Esophagus squamous epithelium (tissue), 5 donors: Measurements from ENCODE around the gene RHD. TPM values are rescaled to one million over a fixed set of nuclear protein-coding genes. Genes with fewer than 3 reads are reported as not detected.
A peak's percentile ranks its signal among the peaks of the same experiment; 100 is the strongest.

Source experiments
- DNase-seq: peaks from one replicate; lab custom pipeline; 2025; lab: John Stamatoyannopoulos, UW
- H3K27ac ChIP-seq, 4 donors: fragments of 200-600 bp; sonication (generic); one replicate each; pipeline ENCODE4 v1.5.1; 2016 to 2019; ENCODE audit warnings: mild to moderate bottlenecking in 1 of 4
- H3K27me3 ChIP-seq, 4 donors: fragments of 200-600 bp; sonication (generic); 1 replicate in 3 of 4; 2 replicates in 1 of 4; pipeline versions ENCODE4 v1.5.1 to v1.6.0; 2017 to 2021; ENCODE audit warnings: antibody characterized with exemption in 1 of 4
- H3K36me3 ChIP-seq, 3 donors: fragments of 200-600 bp; sonication (generic); one replicate each; pipeline ENCODE4 v1.5.1; 2016 to 2019
- H3K4me1 ChIP-seq, 3 donors: fragments of 200-600 bp; sonication (generic); one replicate each; pipeline ENCODE4 v1.5.1; 2017 to 2019
- H3K4me3 ChIP-seq, 4 donors: fragments of 200-600 bp; sonication (generic); 1 replicate in 3 of 4; 2 replicates in 1 of 4; pipeline ENCODE4 v1.5.1; 2016 to 2019; ENCODE audit warnings: mild to moderate bottlenecking in 2 of 4, moderate library complexity in 1 of 4
- H3K9me3 ChIP-seq, 3 donors: fragments of 200-600 bp; sonication (generic); one replicate each; pipeline ENCODE4 v1.5.1; 2016 to 2019
- POLR2A ChIP-seq, 4 donors: fragments of 450-650 bp; IDR thresholded peaks; one replicate each; pipeline ENCODE4 v1.6.1; 2017; ENCODE audit warnings: antibody characterized with exemption in 4 of 4, mild to moderate bottlenecking in 4 of 4, moderate library complexity in 3 of 4
- WGBS, 2 donors: methylation state at CpG; one replicate each; pipeline ENCODE4 v1.1.5; 2018; 5-methylcytosine and 5-hydroxymethylcytosine counted together
- intact Hi-C: fragments of 100-400 bp; cut with DNase I; formaldehyde crosslinking; loops from one replicate; pipeline ENCODE4 v1.15.0; 2022
- total RNA-seq, 4 donors: library from RNA; depleted of rRNA; stranded (reverse); fragments of >200 nt; gene quantifications; one replicate each; pipeline ENCODE4 v1.1.0, GENCODE V29; 2016
- TF ChIP-seq, protein P1 (sequence below), 6 experiments: fragments of 450-650 bp in 4 of 6; fragments of 200-600 bp in 2 of 6; sonication (generic) in 2 of 6; IDR thresholded peaks; one replicate each; pipeline ENCODE4 v1.5.1; 2016 to 2019; ENCODE audit warnings: antibody characterized with exemption in 6 of 6, mild to moderate bottlenecking in 4 of 6, moderate library complexity in 4 of 6
- donor health status: DM: yes; HTN: yes; CAD: no.

The RHD gene
- total RNA-seq, 4 donors from 2014 or later = not detected

DNA sequence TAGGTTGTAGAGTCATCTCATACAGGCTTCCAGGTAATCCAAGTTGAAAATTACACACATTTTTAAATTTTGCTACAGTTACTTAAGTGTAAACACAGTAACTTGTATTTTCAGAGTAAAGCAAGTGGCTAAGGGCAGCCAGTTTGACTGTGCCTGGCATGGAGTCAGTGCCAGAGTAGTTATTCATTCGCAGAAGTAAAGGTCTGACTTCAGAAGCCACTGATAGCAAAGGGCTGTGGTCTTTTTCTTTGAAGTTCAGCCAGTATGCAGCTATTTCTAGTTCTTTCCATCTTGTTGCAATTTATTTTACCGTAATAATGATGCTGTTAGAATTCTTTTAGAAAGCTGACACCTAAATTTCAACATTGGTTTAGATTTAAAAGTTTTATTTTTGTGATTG lies 75.2 kb downstream of the RHD start:
- WGBS, 2 donors = 60 to 79% methylated on average over 2 of the region's 2 CpGs
- Histone ChIP-seq H3K4me3 (no peak overlapping the region), H3K4me1 (peaks cover 0 to 28% (median 0%) of the 10 kb centered on the region in 3 donors), H3K9me3 (no peaks in the 10 kb centered on the region), H3K27me3 (no peaks in the 10 kb centered on the region), H3K36me3 (peaks cover 4 to 87% (median 16%) of the 10 kb centered on the region in 3 donors), H3K27ac (no peak overlapping the region)
- TF ChIP-seq, protein P1, sequence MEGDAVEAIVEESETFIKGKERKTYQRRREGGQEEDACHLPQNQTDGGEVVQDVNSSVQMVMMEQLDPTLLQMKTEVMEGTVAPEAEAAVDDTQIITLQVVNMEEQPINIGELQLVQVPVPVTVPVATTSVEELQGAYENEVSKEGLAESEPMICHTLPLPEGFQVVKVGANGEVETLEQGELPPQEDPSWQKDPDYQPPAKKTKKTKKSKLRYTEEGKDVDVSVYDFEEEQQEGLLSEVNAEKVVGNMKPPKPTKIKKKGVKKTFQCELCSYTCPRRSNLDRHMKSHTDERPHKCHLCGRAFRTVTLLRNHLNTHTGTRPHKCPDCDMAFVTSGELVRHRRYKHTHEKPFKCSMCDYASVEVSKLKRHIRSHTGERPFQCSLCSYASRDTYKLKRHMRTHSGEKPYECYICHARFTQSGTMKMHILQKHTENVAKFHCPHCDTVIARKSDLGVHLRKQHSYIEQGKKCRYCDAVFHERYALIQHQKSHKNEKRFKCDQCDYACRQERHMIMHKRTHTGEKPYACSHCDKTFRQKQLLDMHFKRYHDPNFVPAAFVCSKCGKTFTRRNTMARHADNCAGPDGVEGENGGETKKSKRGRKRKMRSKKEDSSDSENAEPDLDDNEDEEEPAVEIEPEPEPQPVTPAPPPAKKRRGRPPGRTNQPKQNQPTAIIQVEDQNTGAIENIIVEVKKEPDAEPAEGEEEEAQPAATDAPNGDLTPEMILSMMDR (IDR thresholded peaks at IDR 0.05) = no peak
- no peak for TF ChIP-seq POLR2A (IDR thresholded peaks at IDR 0.05)
- DNase-seq = no peak
- intact Hi-C loops = no loop called here

DNA sequence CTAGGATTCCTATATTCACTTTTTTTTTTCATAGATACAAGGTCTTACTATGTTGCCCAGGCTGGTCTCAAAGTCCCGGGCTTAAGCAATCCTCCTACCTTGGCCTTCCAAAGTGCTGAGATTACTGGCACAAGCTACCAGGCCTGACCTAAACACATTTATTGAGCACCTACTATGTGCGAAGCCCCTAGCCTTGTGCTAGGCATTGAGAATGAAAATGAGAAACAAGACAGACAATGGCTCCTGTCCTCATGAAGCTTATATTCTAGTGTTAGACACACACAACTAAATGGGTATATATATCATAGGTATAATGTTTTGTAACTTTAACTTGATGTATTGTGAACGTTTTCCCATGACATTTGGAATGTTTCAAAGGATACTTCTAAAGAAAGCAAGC lies 77.3 kb downstream of the RHD start:
- no peaks in the 10 kb centered on the region for H3K27me3 ChIP-seq
- no peaks in the 10 kb centered on the region for H3K9me3 ChIP-seq
- H3K4me1 ChIP-seq = peaks cover 0 to 19% (median 0%) of the 10 kb centered on the region in 3 donors
- H3K36me3 ChIP-seq = peaks cover 6 to 88% (median 14%) of the 10 kb centered on the region in 3 donors
- TF ChIP-seq POLR2A (IDR thresholded peaks at IDR 0.05) = no peak
- DNase-seq = no peak
- intact Hi-C loops = no loop called here
- no peak overlapping the region for H3K4me3 ChIP-seq
- WGBS, 2 donors = 84 to 93% methylated on average over 3 of the region's 3 CpGs
- no peak overlapping the region for H3K27ac ChIP-seq

DNA sequence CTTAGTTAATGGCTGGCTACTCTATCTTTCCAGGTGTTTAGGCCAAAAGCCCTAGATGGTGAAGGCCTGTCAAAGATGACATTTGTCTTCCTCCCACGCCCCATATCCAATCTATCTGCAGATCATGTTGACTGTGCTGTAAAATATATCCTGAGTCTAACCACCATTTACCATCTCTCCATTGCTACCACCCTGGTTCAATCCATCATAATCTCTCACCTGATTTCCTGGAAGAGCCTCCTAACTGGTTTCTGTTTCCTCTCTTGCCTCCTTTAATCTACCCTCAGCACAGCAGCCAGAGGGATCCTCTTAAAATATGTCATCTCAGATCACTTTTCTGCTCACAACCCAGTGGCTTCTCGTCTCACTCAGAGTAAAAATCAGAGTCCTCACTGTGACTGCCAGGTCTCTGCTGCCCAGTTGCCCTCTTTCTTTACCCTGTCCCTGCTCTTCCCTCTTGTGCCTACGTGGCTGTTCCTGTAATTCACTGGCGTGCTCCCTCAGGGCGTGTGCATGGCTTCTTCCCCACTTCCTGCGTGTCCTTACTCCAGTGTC lies 83.6 kb downstream of the RHD start:
- intact Hi-C loops = no loop called here
- WGBS, 2 donors = 69 to 74% methylated on average over 6 of the region's 6 CpGs
- DNase-seq = no peak
- Histone ChIP-seq H3K4me3 (no peak overlapping the region), H3K4me1 (peaks cover 0 to 35% (median 0%) of the 10 kb centered on the region in 3 donors), H3K36me3 (peaks cover 13 to 98% (median 24%) of the 10 kb centered on the region in 3 donors), H3K27me3 (no peaks in the 10 kb centered on the region), H3K27ac (peak overlapping the region in 2 of 4 donors; percentile 1 to 38), H3K9me3 (no peaks in the 10 kb centered on the region)
- TF ChIP-seq POLR2A (IDR thresholded peaks at IDR 0.05) = no peak
- TF ChIP-seq, protein P1 (IDR thresholded peaks at IDR 0.05) = no peak

DNA sequence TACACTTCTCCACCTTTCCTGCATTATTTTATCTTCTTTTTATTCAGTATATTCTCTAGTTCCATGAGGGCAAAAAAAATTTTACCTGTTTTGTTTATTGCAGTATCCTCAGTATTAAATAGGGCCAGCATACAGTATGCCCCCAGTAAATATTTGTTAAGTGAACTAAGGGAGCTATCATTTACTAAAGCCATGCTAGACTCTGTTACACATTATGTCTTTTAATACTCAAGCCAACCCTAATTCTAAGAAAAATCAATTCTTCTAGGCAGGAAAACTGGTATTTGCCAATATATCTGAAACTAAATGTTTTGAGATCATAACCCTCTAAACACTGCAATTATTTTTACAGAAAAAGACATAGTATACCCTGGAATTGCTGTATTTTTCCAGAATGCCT lies 84.1 kb downstream of the RHD start:
- H3K27me3 ChIP-seq = no peaks in the 10 kb centered on the region
- no peak for DNase-seq
- no peaks in the 10 kb centered on the region for H3K9me3 ChIP-seq
- H3K4me3 ChIP-seq = no peak overlapping the region
- peaks cover 13 to 98% (median 28%) of the 10 kb centered on the region in 3 donors for H3K36me3 ChIP-seq
- intact Hi-C loops = no loop called here
- H3K27ac ChIP-seq = peak overlapping the region in 2 of 4 donors; percentile 1 to 38
- H3K4me1 ChIP-seq = peaks cover 0 to 38% (median 0%) of the 10 kb centered on the region in 3 donors
- no peak for TF ChIP-seq POLR2A (IDR thresholded peaks at IDR 0.05)
- TF ChIP-seq, protein P1 (IDR thresholded peaks at IDR 0.05) = no peak

DNA sequence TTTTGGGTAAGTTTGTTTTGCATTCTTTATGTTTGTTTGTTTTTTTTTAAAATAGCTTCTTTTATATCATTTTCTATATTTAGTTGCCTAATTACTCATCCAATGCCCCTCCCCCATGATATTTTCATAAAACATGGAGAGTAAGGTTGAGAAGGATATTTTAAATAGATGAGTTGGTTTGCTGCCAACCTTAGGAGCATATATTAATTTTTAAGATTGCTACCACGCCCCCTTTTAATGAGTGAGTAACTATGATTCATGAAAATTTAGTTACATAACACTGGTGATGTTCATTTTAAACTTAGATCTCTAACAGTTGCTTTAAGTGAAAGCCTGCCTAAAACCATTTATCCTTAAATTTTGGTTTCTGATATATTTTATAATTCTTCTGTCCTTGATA lies 84.5 kb downstream of the RHD start:
- 52 to 66% methylated on average over 1 of the region's 1 CpG for WGBS, 2 donors
- Histone ChIP-seq H3K4me1 (peaks cover 0 to 38% (median 0%) of the 10 kb centered on the region in 3 donors), H3K36me3 (peaks cover 13 to 98% (median 30%) of the 10 kb centered on the region in 3 donors), H3K4me3 (no peak overlapping the region), H3K27ac (no peak overlapping the region), H3K9me3 (no peaks in the 10 kb centered on the region), H3K27me3 (no peaks in the 10 kb centered on the region)
- no peak for DNase-seq
- TF ChIP-seq POLR2A (IDR thresholded peaks at IDR 0.05) = no peak
- TF ChIP-seq, protein P1 (IDR thresholded peaks at IDR 0.05) = no peak
- intact Hi-C loops = no loop called here
